ENCODE data around the gene ATP4A.

The ATP4A gene

DNA sequence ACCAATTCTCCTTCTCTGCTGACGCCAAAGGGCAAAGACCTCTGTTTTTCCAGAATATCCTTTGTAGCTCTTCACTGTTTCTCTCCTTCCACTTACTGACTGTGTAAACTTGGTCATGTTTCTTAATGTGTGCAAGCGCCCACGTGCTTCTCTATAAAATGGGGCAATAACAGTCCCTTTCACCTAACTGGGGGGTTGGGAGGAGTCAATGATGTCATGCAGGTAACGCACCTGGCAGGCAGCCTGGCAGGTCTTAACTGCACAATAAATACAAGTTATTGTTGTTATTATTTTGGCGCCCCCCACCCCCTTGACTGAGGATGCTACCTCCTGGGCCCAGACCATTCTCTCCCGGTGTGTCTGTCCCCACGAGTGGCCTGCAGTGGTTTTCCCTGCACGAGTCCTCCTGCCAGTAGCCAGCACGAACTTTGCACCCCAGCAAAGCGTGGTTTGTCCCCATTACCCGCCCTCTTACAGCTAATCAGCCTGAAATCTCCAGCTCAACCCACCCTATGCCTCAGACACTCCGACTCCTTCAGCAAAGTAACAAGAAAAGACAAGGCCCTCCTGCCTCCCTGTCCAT lies 40.6 kb downstream of the ATP4A start:
- no peak for DNase-seq

DNA sequence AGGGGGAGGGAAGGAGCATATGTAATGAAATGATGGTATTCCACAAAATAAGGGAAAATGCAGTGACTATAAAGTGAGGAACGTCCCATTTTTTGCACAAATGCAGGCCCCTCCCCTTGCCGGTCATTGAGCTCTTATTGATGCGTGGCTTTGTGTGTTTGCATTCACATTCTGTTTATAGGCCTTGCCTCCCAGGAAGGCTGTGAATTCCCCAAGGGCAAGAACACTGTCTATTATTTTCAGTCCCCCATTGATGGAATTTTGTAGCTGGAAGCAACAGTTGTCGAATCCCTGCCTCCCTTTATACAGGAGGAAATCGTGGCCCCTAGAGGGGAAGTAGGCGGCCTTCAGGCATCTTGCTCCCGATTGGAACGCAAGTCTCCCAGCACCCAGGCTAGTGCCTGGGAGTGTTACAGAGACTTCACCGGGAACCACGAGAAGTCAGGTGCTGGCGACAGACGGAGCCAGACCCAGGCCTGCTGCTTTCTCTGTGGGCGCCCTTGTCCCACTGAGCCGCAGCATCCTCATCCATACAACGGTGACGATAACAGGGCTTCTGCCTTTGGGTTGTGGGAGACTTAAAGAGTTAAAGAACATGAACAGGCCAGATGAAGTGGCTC lies 42.2 kb downstream of the ATP4A start:
- DNase-seq, result no peak

- DNase-seq, result no peak
These were observed 44.2 kb downstream of the ATP4A start for GRCh38 chr19:35519291-35519690.

GRCh38 chr19:35518313-35518712 lies 45.1 kb downstream of the ATP4A start:
- DNase-seq, result no peak

DNA sequence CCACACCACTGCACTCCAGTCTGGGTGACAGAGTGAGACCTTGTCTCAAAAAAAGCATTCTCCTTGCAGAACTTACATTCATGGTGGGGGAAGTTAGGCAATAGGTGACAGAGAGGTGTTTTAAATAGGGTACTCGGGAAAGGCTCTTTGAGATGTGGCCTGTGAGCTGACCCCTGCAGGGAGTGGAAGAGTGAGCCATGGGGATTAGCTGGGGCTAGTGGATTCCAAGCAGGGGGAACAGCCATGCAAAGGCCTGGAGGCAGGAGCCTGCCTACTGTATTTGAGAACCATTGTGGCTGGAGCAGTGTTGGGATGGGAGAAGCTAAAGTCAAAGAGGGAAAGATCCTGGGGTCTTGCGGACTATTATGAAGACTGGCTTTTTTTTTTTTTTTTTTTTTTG lies 46.1 kb downstream of the ATP4A start:
- no peak for DNase-seq

DNA sequence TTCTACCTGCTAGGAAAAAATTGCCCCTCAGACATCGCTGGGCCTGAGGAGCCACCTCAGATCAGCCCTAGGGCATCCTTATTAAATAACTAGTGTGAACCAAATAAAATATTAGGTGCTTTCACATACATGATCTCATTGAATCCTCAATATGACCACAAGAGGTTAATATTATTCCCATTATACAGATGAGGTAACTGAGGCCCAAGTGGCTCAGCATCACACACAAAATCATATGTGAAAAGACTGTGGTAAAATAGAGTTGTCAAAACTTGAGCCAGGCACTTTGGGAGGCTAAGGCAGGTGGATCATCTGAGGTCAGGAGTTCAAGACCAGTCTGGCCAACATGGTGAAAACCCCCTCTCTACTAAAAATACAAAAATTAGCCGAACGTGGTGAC lies 47.1 kb downstream of the ATP4A start:
- no peak for DNase-seq

GRCh38 chr19:35514282-35514809 lies 49.1 kb downstream of the ATP4A start:
- DNase-seq, result no peak

GRCh38 chr19:35513628-35514281 lies 49.7 kb downstream of the ATP4A start, which contains the start of gene DMKN:
DMKN (minus strand) TSS chr19:35513649; CDS start chr19:35513475, 174 bp downstream.
- DNase-seq, result no peak

DNA sequence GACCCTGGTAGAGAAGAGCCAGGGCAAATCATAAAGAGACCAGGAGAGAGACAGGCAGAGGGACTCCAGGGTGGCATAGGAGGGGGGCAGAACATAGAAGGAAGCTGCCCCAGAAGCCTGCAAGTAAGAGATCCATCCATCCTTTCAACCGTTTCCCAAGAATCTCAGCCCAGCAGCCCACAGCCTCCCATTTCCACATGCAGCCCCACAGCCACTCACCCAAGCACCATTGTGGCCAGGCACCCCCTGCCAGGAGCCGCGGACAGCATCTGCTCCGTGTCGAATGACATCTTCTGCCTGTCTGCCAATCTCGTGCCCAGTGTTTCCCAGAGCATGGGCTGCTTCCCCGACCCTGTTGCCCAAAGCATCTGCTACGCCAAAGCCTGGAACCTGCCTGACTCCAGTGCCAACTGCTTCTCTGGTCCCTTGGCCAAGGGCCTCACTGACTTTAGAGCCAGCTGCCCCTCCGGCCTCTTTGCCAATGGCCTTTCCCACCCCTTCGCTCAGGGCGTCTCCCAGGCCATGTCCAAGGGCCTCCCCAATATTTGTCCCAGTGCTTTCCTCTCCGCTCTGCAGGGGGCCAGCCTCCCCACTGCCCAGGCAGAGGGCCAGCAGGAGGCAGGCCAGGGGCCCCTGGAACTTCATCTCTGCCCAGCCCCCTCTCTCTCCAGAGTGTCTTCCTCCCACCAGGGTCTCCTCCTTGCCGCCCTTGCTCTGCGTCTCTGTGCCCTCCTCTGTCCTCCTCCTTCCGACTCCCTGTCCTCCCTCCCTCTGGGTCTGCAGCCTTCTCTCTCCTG lies 50.4 kb downstream of the ATP4A start:
- DNase-seq, result no peak

- no peak for DNase-seq
These were observed 52.1 kb downstream of the ATP4A start for GRCh38 chr19:35511337-35511736.

DNA sequence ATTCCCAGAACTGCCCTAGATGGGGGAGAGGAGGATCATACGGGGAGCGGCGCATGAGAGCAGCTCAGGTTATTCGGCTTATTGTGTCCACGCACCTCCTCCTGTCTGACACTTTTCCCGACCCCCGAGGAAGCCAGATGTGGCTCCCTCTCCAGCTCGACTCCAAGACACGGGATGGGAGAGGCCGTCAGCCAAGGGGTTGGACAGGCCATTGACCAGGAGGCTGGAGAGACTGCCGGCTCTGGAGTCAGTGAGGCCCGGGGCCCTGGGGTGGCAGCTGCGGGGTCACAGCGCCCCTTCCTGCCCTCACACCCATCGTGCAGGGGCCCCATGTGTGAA lies 52.9 kb downstream of the ATP4A start:
- DNase-seq, result no peak

GRCh38 chr19:35509861-35510625 lies 53.4 kb downstream of the ATP4A start:
- peak; percentile 84 for DNase-seq

DNA sequence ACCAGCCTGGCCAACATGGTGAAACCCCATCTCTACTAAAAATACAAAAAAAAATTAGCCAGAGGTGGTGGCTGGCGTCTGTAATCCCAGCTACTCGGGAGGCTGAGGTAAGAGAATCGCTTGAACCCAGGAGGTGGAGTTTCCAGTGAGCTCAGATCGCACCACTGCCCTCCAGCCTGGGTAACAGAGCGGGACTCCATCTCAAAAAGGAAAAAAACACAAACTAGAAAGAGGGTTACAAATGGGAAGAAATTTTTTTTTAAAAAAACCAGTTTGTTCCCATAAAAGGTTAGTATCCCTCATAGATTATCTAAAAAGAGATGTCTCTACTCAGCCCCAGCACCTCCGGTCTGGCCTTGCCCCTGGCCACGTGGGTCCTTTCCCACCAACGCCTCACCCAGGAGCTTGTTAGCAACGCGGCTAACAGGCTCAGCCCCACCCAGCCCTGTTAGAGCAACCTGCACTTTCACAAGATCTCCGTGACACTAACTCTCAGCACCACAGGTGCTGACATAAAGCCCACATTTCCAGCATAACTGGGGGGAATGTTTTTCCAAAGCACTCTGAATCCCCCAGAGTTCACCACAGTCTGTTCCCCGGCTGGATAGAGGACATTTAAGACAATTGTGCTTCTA lies 54.3 kb downstream of the ATP4A start:
- DNase-seq, result peak; percentile 59

GRCh38 chr19:35508129-35508528 lies 55.3 kb downstream of the ATP4A start:
- no peak for DNase-seq

DNA sequence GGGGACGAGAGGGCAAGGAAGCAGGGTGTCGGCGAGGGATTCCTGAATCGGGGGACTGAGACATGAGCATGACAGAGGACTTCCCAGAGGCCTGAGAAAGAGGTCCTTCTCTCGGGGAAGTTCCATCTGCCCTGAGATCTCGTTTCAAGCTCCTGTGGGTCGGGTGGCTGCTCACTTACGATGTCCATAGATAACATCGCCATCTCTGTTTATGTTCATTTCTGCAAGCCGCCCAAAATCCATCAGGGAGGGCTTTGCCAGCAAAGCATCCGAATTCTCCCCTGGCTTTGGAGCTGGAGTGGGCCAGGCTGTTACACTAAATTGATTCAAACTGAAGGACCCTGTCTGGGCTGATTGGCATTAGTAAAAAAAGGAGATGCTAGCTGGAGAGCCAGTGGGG lies 55.9 kb downstream of the ATP4A start:
- DNase-seq, result no peak

DNA sequence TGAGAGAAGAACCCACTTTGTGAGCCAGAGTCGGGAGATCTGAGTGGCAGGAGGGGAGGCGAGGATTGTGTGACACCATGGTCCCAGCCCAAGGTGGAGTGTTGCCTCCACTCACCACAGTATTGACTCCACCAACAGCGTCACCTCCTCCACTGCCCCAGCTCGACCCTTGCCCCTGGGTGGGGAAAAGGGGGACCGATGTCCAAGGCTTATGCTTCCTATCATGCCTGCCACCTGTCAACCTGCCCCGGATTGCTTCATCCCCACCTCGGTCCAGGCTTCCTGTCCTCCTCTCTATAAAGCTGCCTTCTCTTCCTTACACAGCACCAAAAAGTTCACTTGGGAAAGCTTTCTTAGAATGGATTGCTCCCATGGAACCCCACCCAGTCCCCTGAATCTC lies 57.4 kb downstream of the ATP4A start:
- no peak for DNase-seq

DNA sequence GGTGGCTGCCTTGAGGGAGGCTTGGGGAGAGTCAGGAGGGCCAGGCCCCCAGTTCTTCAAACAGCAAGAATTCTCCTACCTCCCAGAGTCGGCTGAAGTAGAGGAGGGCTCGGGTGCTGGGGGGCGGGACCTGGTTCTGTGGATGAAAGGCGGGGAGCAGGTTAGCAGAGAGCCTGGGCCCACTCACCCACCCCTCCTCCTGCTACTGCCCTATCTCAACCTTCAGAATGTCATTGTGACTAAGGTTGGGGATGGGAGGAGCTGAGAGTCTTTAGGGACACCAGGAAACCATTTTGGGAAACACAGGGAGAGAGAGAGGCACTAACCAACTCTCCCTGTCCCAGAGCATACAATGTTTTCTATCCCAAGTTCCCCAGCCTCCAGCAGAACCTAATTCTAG lies 60.7 kb downstream of the ATP4A start:
- DNase-seq, result no peak

GRCh38 chr19:35501684-35502083 lies 61.8 kb downstream of the ATP4A start:
- no peak for DNase-seq

DNA sequence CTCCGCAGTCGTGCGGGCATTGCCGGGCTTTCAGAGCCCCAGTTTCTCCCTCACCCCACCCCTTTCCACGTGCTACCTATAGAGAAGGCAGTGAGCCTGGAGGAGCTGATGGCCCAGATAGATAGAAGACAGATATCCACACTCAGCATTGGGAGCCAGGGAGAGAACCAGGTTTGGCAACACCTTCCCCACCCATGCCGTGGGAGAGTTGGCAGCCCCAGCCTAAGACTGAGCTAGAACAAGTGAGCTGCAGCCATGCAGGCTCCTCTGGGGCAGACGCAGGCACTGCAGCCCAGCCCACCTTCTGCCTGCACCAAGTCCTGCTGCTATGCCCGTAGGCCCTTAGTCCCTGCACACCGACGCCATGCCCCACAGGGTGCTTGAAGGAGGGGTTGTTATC lies 62.8 kb downstream of the ATP4A start:
- DNase-seq, result no peak

Data from activated CD4-positive, alpha-beta T cell treated with anti-CD3 and anti-CD28 coated beads for 48 hours (primary cell).